ENCODE results near the gene PRC1.

The PRC1 gene

DNA sequence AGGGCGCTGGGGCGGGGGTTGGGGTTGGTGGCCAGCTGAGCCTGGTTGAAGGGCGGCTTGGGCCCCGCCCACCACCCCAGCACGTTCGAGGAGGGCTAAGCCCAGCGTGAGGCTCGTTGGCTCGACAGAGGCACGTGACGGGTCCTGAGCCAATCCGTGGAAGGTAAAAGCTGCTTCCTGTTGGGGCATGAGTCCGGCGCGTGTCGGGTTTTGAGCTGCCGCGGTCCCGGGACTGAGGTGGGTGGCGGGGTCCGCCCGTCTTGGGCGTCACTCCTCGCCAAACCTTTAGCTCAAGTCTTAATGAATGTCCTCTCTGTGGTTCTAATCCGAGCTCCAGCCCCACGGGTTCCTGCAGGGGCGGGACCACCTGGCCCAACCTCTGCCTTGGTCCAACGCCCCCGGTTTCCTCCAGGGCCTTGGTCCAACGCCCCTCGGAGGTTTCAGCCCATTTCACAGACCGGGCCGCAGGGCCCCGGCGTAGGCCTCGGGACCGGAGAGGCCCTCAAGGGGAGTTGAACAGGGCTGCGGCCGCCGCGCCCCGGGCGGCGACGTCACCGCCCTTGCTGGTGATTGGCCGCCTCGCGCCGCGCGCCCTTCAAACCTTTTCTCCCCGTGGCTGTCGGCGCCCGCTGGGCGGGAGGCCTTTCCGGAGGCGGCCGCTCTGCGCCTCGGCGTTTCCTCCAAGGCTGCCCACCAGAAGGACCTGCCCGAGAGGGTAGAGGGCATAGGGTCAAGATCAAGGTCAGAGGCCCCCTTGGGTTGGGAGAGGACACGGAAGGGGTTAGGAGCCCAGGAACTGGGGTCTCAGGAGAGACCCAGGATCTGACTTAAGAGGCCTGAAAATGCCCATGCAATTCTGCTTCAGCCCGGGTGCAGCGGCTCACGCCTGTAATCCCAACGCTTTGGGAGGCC is 39.4 kb downstream of the PRC1 start, which contains the start of gene RCCD1:
TSS of gene RCCD1 (plus strand) at position 173 of the 912 bp plus-strand sequence. CDS start 1,851 bp downstream, outside the sequence.
- peak; percentile 95 for DNase-seq

DNA sequence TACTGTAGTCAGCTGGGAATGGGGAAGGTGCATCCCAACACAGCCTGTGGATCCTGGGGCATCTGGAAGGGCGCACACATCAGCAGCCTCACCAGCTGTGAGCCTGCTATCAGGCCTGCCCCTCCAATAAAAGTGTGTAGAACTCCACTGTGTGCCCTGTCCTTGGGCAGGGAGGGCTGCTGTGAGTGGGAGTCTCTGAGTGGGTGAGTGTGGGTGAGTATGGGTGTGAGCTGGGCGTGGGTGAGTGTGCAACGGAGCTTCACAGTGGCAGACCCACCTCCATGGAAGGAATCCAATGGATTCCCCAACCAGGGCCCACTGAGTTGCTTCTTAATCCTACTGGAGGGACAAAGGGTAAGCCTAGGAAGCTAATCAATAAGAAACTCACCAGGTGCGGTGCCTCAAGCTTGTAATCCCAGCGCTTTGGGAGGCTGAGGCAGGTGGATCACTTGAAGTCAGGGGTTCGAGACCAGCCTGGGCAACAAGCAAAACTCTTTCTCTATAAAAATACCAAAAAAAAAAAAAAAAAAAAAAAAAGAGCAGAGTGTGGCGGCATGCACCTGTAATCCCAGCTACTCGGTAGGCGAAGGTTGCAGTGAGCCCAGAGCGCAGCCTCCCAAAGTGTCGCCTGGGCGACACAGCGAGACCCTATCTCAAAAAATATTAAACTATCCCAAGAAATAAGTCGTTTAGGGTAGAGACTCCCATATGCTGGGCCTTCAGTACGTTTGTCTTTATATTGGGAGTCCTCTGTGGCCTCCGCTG is 40.2 kb downstream of the PRC1 start:
- DNase-seq: no peak

DNA sequence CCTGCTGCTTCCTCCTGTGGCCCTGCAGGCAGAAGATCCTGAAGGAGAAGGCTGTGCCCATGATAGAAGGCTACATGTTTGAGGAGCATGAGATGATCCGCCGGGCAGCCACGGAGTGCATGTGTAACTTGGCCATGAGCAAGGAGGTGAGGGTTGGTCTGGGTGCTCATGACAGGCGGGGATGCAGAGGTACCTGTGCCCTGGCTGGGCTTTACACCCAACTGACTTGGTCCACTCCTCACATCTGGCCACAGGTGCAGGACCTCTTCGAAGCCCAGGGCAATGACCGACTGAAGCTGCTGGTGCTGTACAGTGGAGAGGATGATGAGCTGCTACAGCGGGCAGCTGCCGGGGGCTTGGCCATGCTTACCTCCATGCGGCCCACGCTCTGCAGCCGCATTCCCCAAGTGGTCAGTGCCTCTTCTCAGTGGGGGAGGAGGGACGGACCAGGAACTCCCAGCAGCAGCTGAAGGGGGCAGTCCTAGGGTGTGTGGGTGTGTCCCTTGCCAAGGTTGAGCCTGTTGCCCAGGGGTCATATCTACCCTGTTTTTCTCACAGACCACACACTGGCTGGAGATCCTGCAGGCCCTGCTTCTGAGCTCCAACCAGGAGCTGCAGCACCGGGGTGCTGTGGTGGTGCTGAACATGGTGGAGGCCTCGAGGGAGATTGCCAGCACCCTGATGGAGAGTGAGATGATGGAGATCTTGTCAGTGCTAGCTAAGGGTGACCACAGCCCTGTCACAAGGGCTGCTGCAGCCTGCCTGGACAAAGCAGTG is 41.2 kb downstream of the PRC1 start:
- DNase-seq: no peak

DNA sequence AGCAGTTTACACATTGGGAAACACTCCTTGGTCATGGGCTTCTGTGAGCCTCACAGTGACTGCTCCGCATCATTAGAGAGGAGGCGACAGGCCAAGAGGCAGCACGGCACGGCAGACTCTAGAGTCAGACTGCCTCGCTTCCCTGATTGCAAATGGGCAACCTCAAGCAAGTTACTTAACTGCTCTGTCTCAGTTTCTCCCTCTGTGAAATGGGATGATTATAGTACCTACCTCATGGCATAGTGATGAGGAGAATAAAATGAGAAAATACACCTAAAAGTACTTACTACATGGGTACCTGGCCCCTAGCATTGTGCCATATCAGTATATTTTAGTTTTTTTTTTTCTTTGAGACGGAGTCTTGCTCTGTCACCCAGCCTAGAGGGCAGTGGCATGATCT is 43.7 kb downstream of the PRC1 start:
- no peak for DNase-seq

DNA sequence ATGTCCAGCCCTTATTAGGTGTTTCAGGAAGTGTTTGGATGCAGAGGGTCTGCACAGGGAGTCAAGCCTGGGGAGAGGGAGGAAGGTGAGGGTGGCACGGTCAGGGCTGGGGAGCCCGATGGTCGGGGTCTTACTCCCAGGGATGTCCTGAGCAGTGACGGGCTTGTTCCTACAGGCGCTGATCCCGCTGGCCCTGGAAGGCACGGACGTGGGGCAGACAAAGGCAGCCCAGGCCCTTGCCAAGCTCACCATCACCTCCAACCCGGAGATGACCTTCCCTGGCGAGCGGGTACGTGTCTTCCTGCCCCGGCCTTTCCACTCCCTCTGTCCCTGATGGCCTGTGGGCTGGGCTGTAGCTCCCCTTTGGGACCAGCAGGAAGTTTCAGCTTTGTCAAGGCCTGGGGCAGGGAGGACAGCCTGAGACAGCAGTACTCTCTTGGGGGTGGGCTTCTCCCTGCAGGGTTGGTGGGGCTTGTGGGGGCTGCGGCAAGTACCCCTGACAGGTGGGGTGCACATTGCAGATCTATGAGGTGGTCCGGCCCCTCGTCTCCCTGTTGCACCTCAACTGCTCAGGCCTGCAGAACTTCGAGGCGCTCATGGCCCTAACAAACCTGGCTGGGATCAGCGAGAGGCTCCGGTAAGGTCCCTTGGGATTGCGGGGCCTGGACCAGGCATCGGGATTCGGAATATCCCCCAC is 44.2 kb downstream of the PRC1 start:
- DNase-seq: no peak

DNA sequence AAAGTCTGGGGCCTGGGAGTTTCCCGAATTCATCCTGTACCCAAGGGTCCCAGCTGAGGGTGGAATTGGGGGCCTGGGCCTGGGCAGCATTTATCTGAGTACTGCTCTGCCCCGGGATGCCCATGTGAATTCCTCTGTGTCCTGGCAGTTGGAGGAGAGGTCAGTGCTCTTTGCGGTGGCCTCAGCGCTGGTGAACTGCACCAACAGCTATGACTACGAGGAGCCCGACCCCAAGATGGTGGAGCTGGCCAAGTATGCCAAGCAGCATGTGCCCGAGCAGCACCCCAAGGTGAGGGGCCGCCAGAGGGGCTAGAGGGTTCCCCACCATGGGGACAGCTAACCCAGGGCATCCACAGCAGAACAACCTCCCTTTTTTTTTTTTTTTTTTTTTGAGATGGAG is 45.8 kb downstream of the PRC1 start:
- DNase-seq: no peak

DNA sequence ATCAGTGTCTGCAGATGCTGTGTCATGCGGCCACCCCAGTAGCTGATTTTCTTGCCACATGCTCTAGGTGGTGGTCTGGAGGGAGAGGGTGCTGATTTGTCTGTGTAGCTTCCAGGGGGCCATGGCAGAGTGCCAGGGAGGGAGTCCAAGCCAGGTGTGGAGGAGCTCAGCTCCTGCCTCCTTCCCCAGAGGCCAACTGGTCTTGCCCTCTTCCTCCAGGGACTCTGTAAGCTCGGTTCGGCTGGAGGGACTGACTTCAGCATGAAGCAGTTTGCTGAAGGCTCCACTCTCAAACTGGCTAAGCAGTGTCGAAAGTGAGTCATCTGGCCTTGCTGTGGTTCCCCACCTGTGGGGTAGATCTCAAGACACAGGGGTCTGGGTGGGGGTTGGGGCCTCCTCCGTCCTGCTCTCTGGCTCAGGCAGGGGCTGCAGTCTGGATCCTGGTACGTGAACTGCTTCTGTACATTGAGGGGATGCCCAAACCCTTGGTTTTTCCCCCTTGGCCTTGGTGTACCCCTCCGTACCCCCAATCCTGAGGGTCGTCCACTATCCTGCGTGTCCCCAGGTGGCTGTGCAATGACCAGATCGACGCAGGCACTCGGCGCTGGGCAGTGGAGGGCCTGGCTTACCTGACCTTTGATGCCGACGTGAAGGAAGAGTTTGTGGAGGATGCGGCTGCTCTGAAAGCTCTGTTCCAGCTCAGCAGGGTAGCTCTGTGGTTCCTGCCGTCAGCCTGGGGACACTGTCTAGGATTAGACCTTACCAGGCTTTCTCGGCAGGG is 46.6 kb downstream of the PRC1 start:
- DNase-seq: no peak

DNA sequence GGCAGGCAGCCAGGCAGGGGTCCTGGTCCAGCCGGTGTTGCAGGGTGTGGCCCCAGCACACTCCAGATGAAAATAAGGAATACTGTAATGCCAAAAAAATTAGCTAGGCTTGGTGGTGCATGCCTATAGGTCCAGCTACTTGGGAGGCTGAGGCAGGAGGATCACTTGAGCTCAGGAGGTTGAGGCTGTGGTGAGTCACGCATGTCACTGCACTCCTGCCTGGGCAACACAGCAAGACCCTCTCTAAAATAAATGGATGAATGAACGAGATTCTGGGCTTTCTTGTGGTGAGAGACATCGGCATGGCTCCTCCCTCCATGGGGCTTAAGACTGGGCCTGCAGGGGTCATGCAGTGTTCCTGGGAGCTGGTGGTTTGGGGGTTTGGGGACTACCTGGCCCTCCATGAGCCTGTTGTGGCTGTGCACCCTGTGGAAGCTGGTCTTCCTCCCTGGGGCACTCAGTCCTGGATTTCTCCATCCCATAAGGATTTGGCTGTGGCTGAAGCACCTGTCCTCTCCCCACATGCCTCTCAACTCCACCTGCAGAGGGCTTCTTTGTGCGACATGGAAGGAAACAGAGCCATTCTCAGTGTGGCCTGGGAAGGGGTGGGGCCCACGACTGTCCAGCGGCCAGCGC is 47.3 kb downstream of the PRC1 start:
- no peak for DNase-seq

DNA sequence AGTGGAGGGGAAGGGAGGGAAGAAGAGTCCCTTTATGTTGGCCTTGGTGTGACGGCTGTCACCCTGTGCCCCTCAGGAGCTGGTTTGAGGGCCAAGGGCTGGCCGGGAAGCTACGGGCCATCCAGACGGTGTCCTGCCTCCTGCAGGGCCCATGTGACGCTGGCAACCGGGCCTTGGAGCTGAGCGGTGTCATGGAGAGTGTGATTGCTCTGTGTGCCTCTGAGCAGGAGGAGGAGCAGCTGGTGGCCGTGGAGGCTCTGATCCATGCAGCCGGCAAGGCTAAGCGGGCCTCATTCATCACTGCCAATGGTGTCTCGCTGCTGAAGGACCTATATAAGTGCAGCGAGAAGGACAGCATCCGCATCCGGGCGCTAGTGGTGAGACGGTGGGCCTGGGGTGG is 47.8 kb downstream of the PRC1 start:
- no peak for DNase-seq

DNA sequence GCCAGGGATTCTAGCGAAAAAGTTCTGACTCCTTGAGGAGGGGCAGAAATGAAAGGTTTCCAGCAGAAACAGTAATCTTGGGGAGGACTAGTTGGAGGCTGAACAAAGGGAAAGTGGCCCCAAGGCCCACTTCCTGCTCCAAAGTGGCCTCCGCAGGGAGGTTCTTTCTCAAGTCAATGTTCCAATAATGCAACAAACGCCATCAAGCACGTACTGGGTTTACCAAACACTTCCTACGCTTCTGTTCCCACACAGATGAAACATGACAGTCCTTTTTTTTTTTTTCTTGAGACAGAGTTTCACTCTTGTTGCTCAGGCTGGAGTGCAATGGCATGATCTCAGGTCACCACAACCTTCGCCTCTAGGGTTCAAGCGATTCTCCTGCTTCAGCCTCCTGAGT is 49.2 kb downstream of the PRC1 start:
- DNase-seq: no peak

DNA sequence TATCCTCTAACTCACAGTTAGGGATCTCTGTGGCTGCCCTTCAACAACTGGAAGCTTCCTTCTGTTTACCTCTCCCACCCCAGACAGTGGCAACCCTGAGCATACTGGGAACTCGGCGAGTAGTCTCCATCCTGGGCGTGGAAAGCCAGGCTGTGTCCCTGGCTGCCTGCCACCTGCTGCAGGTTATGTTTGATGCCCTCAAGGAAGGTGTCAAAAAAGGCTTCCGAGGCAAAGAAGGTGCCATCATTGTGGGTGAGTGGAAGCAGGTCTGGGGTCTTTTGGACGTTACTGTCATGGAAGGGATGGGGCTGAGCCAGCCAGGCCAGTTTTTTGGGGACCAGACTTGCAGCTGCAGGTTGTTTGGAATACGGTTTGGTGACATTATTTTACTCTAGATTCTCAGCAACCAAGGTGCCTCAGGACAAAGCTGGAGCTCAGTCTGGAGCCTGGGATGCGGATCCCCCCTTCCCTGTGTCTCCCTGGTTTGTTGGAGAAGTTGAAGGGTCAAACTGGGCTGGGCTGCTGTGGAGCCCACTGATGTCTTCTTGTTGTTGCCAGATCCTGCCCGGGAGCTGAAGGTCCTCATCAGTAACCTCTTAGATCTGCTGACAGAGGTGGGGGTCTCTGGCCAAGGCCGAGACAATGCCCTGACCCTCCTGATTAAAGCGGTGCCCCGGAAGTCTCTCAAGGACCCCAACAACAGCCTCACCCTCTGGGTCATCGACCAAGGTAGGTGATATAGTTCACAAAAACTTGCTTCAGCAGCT is 51.8 kb downstream of the PRC1 start:
- no peak for DNase-seq

DNA sequence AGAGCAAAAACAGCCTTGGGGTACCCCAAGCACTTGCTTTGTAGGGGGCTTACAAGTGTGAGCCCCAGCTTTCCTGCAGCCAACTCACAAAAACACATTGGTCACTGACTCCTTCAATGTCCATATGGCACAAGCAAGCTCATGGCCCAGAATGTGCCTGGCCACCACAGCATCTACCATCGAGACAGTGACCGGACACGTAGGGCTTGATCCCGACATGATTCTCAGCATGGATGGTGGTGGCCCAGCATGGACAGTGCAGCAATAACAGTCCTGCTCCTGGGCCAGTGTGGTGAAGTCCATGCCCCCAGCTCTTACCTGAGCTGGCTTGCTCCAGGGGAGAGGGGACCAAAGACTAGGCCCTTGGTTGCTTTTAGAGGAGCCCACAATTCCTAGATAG is 53.3 kb downstream of the PRC1 start:
- DNase-seq: no peak

DNA sequence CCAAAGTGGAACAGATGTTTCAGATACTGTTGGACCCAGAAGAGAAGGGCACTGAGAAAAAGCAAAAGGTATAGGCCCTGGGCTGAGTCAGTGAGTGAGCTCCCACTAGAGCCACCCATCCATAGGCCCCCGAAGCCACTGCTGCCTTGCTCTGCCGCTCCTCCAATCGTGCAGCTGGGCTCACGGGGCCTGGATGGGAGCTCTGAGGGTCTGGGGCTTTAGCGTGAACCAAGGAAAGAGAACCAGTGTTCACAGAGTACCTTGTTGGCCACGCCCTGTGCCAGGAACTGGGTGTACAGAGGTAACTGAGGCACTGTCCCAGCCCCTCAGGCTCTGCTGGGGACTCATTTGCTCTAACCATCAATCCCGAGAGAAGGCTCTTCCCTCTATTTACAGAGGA is 54.6 kb downstream of the PRC1 start:
- DNase-seq: no peak

DNA sequence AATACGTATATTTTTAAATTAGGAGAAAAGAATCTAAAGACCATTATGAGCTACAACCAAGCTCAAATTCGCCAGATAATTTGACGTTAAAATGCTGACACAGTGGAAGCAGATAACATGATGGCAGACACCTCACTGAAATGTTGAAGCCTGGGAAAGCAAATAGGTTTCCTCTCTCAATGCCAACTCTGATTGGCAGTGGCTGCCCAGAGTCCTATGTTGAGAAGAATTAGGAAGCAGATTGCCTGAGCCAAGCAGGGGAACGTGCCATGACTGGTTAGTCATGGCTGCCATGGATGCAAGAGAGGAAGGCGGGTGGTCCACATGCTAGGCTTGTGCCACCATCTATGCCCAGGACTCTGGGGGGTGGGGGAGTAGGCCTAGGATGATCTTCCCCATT is 56.1 kb downstream of the PRC1 start:
- DNase-seq: no peak

DNA sequence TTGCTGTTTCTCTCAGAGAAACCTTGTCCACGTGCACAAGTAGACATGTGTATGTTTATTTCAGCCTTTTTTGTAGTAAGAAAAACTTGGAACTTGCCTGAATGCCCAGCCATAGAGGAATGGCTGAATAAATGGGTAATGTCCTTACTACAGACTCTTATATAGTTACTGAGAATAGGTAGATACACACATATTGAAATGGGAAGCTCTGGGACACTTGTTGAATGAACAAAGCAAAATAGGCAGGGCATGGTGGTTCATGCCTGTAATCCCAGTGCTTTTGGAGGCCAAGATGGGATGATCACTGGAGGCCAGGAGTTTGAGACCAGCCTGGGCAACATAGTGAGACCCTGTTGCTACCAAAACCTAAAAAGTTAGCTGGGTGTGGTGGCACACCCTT is 57.5 kb downstream of the PRC1 start:
- DNase-seq: no peak

DNA sequence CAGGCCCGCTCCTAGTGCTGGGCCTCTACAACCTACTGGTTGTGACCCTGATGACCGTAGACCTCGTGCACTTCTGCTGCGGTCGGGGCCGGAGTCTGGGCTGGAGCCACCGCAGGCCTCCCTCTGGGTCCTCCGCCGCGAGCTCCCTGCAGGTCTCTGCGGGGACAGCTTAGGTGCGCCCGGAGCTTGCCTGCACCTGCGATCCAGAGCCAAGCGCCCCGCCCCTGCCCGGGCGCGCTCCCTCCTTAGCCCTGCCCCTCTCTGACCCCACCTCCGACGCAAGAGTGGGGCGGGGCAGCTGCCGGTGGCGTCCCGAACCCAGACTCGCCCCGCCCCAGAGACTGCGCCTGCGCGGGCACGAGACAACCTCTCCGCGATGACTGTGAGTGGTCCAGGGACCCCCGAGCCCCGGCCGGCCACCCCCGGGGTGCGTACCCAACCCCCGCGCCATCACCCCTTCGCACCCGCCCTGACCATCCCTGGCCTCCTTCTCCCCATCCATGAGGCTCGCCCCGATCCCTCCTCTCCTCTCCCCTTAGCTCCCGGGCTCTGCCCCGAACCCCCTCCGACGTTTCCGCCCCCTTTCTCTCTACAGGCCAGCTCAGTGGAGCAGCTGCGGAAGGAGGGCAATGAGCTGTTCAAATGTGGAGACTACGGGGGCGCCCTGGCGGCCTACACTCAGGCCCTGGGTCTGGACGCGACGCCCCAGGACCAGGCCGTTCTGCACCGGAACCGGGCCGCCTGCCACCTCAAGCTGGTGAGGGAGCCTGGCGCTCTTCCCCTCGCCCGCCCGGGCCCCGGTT is 59.2 kb downstream of the PRC1 start, which contains the start of gene UNC45A:
TSS of gene UNC45A (plus strand) at position 337 of the 803 bp plus-strand sequence. CDS start at position 377, 40 bp downstream.
- DNase-seq: peak; percentile 80

DNA sequence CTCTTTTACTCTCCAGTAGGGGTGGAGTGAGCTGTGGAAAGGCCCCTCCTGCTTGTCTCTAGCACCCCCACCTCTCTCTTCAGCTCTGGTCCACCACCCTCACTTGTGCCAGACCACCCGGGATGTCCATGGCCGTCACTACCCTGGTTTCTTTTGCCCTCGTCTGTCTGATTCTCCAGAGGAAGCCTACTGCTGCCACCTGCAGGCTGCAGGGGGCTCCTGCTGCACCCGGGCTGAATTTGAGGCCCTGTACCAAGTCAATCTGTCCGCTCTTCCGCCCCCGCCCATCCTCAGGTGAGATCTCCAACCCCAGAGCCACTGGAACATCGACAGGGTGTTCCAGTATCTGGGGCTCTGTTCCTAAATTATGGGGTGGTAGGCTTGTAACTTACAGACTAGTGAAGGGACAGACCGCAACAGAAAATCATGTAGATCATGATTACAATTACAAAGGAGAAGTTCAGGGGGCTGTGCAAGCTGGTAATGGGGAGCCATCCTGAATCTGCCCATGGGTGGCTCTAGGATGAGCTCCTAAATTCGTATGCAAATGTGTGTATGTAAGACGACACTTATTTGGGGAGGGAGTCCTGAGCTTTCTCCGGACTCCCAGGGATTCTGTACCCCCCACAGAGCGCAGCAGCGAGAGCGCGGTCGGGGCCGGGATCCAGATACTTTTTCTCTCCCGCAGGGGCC is 59.9 kb downstream of the PRC1 start:
- DNase-seq: peak; percentile 75

DNA sequence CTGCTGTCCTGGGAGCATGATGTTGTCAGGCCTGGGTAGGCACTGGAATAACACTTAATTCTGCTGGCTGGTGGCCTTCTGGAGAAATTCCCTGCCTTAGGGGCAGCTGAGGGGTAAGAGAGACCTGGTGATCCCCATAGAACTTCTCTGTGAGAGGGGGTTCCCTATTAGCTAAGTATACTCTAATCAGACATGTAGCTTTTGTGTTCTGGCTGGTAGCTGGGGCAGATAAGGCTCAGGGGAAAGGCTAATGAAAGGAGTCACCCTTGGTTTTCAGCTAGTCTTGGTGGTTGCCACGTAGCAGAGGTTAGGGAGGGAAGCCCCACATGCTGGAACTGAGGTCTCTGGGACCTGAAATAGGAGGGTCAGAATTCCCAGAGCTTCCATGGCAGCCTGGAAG is 61.0 kb downstream of the PRC1 start:
- no peak for DNase-seq

DNA sequence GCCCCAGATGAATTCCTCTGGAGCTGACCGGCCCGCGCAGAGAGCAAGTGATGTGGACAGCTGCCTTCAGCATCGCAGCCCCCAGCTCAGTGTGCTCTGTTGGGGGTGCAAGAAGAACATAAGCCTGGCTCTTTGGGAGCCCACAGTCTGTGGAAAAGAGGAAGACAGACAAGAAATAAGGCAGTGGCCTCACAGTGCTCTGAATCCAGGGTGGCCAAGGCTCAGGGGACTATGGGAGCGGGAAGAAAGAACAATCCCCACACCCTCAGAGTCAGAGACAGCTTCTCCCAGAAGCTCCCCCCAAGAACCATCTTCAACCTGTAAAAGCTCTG is 61.7 kb downstream of the PRC1 start:
- DNase-seq: no peak

Data from fibroblast of skin of abdomen (primary cell).